ENCODE measurements around the gene SYTL4. TPM values are rescaled to one million over a fixed set of nuclear protein-coding genes. Genes with fewer than 3 reads are reported as not detected.

SYTL4 gene
- 1.9 to 2.6 TPM (median 2.2 TPM) in 5 replicates for total RNA-seq (2022; extraction: Qiagen RNA extraction; ENCODE audit: low read depth)

DNA sequence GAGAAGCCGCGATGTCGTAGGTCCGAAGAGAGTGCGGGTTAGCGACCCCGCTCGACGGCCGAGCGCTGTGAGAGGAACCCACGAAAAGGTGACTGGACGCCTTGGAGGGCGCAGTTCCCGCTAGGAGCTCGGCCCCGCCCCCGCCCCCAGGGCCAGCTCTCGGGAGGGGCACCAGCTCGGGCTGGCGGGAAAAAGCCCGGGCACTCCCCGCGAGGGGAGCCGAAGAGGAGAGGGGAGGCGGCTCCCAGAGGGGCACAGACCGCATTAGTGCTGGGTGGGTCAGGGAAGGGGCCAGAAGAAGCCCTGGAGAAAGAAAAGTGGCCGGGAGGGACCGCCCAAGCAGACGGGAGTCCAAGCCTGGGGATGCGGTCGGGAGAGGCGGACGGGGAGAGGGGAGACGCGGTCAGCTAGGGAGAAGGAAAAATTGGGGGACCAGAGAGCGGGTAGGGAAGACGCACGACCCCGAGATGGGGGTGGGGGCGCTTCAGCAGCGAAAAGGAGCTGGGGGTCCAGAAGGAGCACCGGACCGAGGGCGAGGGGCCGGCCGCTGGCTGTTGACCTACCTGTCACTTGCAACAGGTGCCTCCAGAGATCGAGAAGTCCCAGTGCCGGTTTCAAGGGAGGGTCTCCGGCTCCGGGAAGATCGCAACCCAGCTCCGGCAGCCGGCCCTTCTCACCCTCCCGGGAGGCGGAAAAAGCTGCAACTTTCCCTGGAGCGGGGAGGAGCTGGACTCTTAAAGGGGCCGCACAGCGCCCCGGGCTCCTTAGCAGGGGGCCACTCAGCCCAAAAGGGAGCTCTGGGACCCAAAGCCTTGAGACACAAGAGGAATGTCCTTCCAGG lies at the start of gene SYTL4:
Gene SYTL4 (minus strand): TSS at position 681 of the 841 bp plus-strand sequence. CDS start 30,084 bp downstream, outside the sequence.

DNA sequence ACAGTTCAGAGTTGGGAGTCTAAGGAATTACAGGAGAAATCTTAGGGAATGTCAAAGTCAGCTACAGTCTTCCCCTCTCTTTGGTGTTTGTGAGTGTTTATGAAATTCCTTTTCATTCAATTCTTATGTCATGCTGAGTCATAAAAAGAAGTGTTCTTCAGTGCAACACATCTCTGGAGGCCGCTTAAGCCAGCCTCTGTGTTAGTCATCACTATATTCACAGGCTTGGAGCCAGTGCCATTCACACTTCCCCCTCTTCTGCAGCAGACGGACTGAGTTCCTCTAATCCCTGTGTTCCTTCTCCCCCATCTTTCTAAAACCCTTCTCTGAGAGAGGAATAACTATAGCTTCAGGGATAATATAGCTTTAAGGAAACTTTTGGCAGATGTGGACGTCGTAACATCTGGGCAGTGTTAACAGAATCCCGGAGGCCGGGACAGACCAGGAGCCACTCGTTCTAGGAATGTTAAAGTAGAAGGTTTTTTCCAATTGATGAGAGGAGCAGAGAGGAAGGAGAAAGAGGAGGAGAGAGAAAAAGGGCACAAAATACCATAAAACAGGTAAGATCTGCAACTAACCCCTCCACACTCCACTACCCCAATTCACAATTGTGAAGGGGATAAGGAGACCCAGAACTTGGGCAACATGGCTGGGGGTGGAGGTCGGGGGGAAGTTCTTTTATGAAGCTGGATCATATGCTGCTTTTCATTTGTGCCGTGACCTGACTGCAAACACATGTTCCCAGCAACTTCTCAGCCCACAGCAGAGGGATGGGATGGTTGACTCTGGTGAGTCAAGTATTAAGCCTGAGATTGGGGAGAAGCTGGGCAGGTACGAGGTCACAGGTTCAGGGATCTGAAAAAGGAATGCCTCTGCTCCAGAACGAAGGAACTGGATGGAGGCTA lies 87.7 kb downstream of the SYTL4 start, which contains the start of gene SRPX2:
Gene SRPX2 (plus strand): TSS at position 244 of the 905 bp plus-strand sequence. CDS start 2,124 bp downstream, outside the sequence.

DNA sequence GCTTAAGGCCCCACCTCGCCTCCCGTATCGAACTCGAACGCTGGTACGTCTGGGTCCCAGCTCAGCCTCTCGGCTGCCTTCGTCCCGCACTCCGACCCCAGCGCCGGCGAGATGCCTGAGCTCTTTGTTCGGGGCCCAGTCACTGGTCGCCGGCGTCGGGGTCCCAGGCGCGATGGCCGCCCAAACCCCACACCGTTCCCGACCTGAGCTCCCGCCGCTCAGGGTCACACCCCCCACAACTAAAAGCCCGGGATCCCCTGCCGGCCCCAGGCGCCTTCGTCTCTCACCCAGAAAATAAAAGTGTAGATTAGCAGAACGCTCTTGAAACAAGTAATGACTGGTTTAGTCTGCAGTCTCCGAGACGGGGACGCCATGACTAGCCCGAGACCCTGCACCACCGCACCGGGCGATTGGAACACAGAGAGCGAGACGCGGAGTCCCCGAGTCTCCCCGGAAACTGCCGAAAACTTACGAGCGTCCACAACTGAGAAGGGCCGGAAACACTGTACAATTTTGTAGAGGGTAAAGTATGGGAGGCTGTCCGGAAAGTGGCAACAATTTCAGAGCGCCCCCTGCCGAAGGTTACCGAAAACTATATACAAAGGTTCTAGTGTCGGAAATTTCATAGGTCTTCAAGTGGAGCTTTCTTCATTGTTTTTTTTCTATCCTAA lies 95.5 kb downstream of the SYTL4 start, which contains the start of gene TSPAN6:
Gene TSPAN6 (minus strand): TSS at position 486 of the 671 bp plus-strand sequence. CDS start 112 bp downstream, at position 374.

Other genes with a start within 250 kb of the SYTL4 start
- gene TNMD, start 147.2 kb downstream of the SYTL4 start, total RNA-seq (2022; extraction: Qiagen RNA extraction; ENCODE audit: low read depth) = not detected in 5 replicates
- 22.4 to 45.6 TPM (median 40.9 TPM) in 5 replicates for gene TSPAN6, start 95.3 kb downstream of the SYTL4 start, total RNA-seq (2022; extraction: Qiagen RNA extraction; ENCODE audit: low read depth)
- gene SRPX2, start 87.9 kb downstream of the SYTL4 start, total RNA-seq (2022; extraction: Qiagen RNA extraction; ENCODE audit: low read depth) = 2.0 to 3.5 TPM (median 2.9 TPM) in 5 replicates
- gene CSTF2, start 88.3 kb upstream of the SYTL4 start, total RNA-seq (2022; extraction: Qiagen RNA extraction; ENCODE audit: low read depth) = 31.3 to 35.5 TPM (median 32.4 TPM) in 5 replicates
- gene NOX1, start 142.2 kb upstream of the SYTL4 start, total RNA-seq (2022; extraction: Qiagen RNA extraction; ENCODE audit: low read depth) = 0.07 to 0.12 TPM in 2 of 5 replicates, not detected in the others
- gene XKRX, start 196.8 kb upstream of the SYTL4 start, total RNA-seq (2022; extraction: Qiagen RNA extraction; ENCODE audit: low read depth) = 0.20 to 0.30 TPM (median 0.27 TPM) in 5 replicates
- 0.13 to 0.18 TPM (median 0.16 TPM) in 4 of 5 replicates, not detected in the other for gene ARL13A, start 237.6 kb upstream of the SYTL4 start, total RNA-seq (2022; extraction: Qiagen RNA extraction; ENCODE audit: low read depth)